ENCODE results near the gene NUP42. TPM values are rescaled to one million over a fixed set of nuclear protein-coding genes. Genes with fewer than 3 reads are reported as not detected.

Gene NUP42
- total and polyA plus RNA-seq, 2 of the 13 experiments (the other 11 are each of a cell fraction or from before 2014, with no cell fraction given) = 32.0 to 51.5 TPM

DNA sequence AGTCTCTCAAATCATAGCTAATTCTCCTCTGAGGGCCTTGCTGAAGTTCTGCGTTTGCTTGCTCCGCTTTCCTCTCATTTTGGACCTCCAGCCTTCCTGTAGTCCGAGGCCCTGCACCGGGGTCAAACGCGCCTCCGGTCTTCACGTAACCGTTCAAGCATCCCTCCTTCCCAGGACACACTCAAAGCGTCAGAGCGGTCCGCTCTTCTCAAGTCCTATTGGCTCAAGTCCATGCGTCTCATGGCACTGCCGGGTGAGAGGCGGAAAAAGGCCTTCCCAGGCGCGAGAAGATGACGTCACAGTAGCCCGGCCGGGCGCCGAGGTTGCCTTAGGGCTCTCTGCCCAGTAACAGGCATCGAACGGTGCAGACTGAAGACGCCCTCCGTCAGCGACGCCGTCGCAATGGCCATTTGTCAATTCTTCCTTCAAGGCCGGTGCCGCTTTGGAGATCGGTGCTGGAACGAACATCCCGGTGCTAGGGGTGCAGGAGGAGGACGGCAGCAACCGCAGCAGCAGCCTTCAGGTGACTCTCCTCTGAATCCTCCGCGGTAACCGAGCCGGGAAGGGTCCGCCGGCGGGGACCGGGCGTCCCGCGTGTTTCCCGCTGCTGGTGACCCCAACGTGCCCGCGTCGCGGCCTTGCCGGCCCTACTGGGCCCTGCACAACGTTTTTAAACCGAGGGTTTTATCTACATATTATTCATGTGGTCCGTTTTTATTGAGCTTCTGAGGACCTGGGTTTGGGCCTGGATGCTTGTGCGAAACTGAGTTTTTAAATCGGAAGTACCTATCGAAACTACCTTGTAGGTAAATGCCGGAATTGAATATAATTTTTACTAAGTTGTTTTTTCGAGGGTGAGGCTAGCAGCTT, at the start of gene NUP42 (continued):
- TF ChIP-seq, protein P1, sequence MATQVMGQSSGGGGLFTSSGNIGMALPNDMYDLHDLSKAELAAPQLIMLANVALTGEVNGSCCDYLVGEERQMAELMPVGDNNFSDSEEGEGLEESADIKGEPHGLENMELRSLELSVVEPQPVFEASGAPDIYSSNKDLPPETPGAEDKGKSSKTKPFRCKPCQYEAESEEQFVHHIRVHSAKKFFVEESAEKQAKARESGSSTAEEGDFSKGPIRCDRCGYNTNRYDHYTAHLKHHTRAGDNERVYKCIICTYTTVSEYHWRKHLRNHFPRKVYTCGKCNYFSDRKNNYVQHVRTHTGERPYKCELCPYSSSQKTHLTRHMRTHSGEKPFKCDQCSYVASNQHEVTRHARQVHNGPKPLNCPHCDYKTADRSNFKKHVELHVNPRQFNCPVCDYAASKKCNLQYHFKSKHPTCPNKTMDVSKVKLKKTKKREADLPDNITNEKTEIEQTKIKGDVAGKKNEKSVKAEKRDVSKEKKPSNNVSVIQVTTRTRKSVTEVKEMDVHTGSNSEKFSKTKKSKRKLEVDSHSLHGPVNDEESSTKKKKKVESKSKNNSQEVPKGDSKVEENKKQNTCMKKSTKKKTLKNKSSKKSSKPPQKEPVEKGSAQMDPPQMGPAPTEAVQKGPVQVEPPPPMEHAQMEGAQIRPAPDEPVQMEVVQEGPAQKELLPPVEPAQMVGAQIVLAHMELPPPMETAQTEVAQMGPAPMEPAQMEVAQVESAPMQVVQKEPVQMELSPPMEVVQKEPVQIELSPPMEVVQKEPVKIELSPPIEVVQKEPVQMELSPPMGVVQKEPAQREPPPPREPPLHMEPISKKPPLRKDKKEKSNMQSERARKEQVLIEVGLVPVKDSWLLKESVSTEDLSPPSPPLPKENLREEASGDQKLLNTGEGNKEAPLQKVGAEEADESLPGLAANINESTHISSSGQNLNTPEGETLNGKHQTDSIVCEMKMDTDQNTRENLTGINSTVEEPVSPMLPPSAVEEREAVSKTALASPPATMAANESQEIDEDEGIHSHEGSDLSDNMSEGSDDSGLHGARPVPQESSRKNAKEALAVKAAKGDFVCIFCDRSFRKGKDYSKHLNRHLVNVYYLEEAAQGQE (IDR thresholded peaks at IDR 0.05; ENCODE audit: borderline replicate concordance in 1 of 2, low read depth in 1 of 2, low read length in 2 of 2) = no peak
- TF ChIP-seq NONO (IDR thresholded peaks at IDR 0.05) = no peak
- peak; percentile 97 for TF ChIP-seq NONO (CRISPR knock-in tag; conservative IDR thresholded peaks at IDR 0.05)
- peak; percentile 91 for TF ChIP-seq POLR2G (IDR thresholded peaks at IDR 0.05; ENCODE audit: low read depth, low read length)
- peak; percentile 70; the same call in 1 of the 2 replicates for TF ChIP-seq GZF1 (CRISPR knock-in tag; IDR thresholded peaks at IDR 0.05)
- TF ChIP-seq AKAP8 (CRISPR knock-in tag; IDR thresholded peaks at IDR 0.05) = 0 out of 2 replicates have a peak, but pooled peaks have one; percentile 19
- TF ChIP-seq ATF7-NPFF (CRISPR knock-in tag; IDR thresholded peaks at IDR 0.05; ENCODE audit: low read depth) = 0 out of 2 replicates have a peak, but pooled peaks have one; percentile 47
- TF ChIP-seq ZBTB7B (CRISPR knock-in tag; IDR thresholded peaks at IDR 0.05) = peak; percentile 75; the same call in 1 of the 2 replicates
- no peak for TF ChIP-seq CBFB (CRISPR knock-in tag; IDR thresholded peaks at IDR 0.05)
- peak; percentile 93 for TF ChIP-seq ZBTB3 (CRISPR knock-in tag; IDR thresholded peaks at IDR 0.05; ENCODE audit: borderline replicate concordance, low read depth)
- TF ChIP-seq, protein P2, sequence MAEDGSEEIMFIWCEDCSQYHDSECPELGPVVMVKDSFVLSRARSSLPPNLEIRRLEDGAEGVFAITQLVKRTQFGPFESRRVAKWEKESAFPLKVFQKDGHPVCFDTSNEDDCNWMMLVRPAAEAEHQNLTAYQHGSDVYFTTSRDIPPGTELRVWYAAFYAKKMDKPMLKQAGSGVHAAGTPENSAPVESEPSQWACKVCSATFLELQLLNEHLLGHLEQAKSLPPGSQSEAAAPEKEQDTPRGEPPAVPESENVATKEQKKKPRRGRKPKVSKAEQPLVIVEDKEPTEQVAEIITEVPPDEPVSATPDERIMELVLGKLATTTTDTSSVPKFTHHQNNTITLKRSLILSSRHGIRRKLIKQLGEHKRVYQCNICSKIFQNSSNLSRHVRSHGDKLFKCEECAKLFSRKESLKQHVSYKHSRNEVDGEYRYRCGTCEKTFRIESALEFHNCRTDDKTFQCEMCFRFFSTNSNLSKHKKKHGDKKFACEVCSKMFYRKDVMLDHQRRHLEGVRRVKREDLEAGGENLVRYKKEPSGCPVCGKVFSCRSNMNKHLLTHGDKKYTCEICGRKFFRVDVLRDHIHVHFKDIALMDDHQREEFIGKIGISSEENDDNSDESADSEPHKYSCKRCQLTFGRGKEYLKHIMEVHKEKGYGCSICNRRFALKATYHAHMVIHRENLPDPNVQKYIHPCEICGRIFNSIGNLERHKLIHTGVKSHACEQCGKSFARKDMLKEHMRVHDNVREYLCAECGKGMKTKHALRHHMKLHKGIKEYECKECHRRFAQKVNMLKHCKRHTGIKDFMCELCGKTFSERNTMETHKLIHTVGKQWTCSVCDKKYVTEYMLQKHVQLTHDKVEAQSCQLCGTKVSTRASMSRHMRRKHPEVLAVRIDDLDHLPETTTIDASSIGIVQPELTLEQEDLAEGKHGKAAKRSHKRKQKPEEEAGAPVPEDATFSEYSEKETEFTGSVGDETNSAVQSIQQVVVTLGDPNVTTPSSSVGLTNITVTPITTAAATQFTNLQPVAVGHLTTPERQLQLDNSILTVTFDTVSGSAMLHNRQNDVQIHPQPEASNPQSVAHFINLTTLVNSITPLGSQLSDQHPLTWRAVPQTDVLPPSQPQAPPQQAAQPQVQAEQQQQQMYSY (CRISPR knock-in tag; IDR thresholded peaks at IDR 0.05) = no peak; the same call in 1 of the 2 replicates
- TF ChIP-seq, protein P3, sequence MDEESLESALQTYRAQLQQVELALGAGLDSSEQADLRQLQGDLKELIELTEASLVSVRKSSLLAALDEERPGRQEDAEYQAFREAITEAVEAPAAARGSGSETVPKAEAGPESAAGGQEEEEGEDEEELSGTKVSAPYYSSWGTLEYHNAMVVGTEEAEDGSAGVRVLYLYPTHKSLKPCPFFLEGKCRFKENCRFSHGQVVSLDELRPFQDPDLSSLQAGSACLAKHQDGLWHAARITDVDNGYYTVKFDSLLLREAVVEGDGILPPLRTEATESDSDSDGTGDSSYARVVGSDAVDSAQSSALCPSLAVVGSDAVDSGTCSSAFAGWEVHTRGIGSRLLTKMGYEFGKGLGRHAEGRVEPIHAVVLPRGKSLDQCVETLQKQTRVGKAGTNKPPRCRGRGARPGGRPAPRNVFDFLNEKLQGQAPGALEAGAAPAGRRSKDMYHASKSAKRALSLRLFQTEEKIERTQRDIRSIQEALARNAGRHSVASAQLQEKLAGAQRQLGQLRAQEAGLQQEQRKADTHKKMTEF (CRISPR knock-in tag; IDR thresholded peaks at IDR 0.05) = peak; percentile 89
- peak; percentile 59; the same call in 1 of the 2 replicates for TF ChIP-seq ZFP37 (CRISPR knock-in tag; IDR thresholded peaks at IDR 0.05; ENCODE audit: borderline replicate concordance)
- no peak for TF ChIP-seq ZNF790 (CRISPR knock-in tag; IDR thresholded peaks at IDR 0.05; ENCODE audit: borderline replicate concordance)
- TF ChIP-seq HES4 (CRISPR knock-in tag; IDR thresholded peaks at IDR 0.05; ENCODE audit: borderline replicate concordance) = peak; percentile 92
- TF ChIP-seq EEA1 (CRISPR knock-in tag; IDR thresholded peaks at IDR 0.05; ENCODE audit: borderline replicate concordance) = no peak; the same call in 1 of the 2 replicates
- TF ChIP-seq REL (CRISPR knock-in tag; conservative IDR thresholded peaks at IDR 0.05) = 0 out of 2 replicates have a peak, but pooled peaks have one; percentile 72
- TF ChIP-seq ZNF879 (CRISPR knock-in tag; IDR thresholded peaks at IDR 0.05) = no peak
- TF ChIP-seq MAF1 (CRISPR knock-in tag; IDR thresholded peaks at IDR 0.05; ENCODE audit: borderline replicate concordance) = no peak
- TF ChIP-seq ZNF460 (CRISPR knock-in tag; IDR thresholded peaks at IDR 0.05; ENCODE audit: borderline replicate concordance) = no peak

All from HepG2 (cell line).